ENCODE measurements around the gene EGFR.

Gene EGFR

DNA sequence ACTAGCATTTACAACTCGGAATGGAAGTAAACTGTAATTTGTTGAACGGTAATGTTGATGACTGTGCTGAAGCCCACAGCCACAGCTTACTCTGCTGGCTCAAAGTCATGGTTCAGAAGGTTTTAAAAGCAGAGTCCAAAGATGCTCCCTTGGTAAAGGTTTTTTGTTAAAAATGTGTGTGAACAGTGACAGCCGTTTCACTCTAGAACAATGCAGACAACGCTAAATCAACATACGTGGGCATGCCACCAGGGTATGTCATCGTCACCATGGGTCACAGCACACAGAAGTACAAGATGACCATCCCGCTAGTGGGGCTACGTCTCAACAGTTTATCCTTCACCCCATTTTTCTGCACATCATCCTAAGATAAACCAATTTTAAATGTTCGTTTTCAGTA lies 239.8 kb downstream of the EGFR start:
- DNase-seq = no peak

DNA sequence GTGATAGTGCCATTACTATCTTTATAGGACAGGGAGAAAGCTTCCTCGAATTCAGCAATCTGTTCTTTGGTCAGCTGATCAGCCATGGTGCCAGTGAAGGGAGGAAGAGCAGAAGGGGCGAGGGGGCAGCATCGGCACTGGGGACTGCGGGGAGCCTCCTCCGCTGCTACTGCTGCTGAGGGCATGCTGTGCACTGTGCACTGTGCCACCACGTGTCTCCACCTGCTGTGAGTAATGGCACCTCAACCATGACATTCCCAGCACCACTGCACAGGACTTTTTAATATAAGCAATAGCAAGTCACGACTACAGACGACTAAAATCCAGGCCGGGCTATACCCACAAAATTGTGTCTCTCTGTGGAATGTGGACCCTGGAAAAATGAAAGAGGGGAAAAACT lies 241.4 kb downstream of the EGFR start:
- DNase-seq = no peak

DNA sequence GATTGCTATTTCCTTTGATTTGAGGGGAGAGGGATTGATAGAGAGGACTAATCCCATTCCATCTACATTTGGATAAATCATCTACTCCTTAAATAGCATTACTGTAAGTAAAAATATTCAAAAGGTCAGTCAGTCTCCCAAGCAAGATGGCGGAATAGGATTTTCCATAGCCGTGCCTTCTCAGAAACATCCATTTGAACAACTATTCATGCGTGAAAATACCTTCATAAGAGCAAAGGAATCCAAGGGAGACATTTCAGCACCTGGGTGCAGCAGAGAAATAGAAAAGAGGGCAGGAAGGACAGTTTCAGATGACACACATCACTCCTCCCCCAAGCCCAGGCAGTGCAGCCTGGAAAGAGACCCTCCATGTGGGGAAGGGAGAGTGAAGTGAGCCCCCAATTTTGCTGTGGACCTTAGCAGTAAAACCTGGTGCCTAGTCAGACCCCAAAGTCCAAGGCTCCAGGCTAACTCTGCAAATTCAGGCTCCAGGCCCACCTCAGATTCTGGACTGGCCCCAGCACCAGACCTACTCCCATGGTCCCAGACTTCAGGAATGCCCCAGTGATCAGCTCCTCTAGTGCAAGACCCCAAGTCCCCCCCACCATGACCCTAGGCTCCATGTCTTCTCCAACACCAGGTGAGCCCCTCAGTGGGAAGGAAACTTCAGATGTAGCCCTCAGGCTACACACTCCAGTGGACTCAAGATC lies 242.0 kb downstream of the EGFR start:
- no peak for DNase-seq

Measured in AML-193 (cell line).